HT1080 (cell line): Measurements from ENCODE around the gene ARID5B. TPM values are rescaled to one million over a fixed set of nuclear protein-coding genes. Genes with fewer than 3 reads are reported as not detected.
A peak's percentile ranks its signal among the peaks of the same experiment; 100 is the strongest.
"Not testable (repeated sequence)": the region's sequence is repeated elsewhere in the genome, so short reads cannot be mapped to it uniquely, and the experiment has no call there.

Source experiments
- DNase-seq: peaks from one replicate; pipeline ENCODE4 v3.0.0-alpha.2; 2015; ENCODE audit warnings: low read depth
- polyA plus RNA-seq, 2 experiments: library from polyadenylated mRNA; depleted of rRNA; stranded (reverse); fragments of >200 nt; gene quantifications; 2 replicates each; pipeline ENCODE4 v1.2.3, GENCODE V29; 2015
- total RNA-seq: library from RNA; depleted of rRNA; stranded (reverse); fragments of >200 nt; shearing (Covaris generic); gene quantifications from 2 replicates; pipeline ENCODE4 v1.2.3, GENCODE V29; 2014; rRNA removed

The ARID5B gene, protein sequence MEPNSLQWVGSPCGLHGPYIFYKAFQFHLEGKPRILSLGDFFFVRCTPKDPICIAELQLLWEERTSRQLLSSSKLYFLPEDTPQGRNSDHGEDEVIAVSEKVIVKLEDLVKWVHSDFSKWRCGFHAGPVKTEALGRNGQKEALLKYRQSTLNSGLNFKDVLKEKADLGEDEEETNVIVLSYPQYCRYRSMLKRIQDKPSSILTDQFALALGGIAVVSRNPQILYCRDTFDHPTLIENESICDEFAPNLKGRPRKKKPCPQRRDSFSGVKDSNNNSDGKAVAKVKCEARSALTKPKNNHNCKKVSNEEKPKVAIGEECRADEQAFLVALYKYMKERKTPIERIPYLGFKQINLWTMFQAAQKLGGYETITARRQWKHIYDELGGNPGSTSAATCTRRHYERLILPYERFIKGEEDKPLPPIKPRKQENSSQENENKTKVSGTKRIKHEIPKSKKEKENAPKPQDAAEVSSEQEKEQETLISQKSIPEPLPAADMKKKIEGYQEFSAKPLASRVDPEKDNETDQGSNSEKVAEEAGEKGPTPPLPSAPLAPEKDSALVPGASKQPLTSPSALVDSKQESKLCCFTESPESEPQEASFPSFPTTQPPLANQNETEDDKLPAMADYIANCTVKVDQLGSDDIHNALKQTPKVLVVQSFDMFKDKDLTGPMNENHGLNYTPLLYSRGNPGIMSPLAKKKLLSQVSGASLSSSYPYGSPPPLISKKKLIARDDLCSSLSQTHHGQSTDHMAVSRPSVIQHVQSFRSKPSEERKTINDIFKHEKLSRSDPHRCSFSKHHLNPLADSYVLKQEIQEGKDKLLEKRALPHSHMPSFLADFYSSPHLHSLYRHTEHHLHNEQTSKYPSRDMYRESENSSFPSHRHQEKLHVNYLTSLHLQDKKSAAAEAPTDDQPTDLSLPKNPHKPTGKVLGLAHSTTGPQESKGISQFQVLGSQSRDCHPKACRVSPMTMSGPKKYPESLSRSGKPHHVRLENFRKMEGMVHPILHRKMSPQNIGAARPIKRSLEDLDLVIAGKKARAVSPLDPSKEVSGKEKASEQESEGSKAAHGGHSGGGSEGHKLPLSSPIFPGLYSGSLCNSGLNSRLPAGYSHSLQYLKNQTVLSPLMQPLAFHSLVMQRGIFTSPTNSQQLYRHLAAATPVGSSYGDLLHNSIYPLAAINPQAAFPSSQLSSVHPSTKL
- total RNA-seq: 3.2 and 4.3 TPM in 2 replicates
- polyA plus RNA-seq (2015; cell fraction: cytosol; rRNA removed): 2.5 and 3.1 TPM in 2 replicates
- polyA plus RNA-seq (2015; cell fraction: nucleus; rRNA removed): 3.9 and 5.2 TPM in 2 replicates

DNA sequence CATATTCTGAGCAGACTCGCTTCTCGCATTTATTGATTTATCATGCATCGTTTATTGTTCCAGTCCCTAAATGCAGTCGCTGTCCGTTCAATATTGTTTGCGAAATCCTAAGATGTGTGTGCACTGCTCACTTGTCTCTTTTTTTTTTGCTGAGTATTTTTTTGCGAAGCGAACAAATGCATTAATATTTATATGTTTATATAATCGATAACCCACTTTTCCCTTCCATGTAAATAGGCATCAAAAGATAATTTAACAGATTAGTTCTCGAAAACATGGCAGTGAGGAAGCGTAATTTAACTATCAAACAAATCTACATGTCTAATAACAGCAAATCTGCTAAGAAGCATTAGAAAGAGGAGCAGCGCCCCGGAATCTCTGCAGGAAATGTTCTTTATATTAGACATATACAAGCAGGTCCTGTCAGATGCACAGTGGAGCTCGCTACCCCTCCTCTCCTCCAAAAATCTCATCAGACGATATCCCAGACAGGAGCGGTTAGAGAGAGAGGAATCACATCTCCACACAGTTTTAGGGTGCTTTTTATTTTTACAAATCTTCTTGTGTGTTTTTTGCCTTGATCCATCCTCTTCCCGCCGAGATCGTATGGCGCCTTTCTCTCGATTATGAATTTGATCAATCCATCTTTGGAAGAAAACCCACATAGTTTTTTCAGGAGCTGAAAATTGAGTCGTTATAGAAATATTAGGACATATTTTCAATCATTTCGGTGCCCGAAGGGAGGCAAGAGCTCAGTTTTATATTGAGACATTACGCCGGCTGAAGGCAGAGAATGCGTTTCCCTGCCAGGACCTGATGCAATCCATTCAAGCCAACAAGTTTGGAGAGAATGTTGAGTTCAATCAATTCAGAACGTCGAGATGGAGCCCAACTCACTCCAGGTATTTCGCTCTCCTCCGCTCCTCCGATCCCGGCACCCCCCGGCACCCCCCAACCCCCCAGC is at the start of gene ARID5B:
Gene ARID5B (plus strand): TSS at position 871 of the 964 bp plus-strand sequence. CDS start 11 bp downstream, at position 882.
- peak; percentile 26 for DNase-seq

DNA sequence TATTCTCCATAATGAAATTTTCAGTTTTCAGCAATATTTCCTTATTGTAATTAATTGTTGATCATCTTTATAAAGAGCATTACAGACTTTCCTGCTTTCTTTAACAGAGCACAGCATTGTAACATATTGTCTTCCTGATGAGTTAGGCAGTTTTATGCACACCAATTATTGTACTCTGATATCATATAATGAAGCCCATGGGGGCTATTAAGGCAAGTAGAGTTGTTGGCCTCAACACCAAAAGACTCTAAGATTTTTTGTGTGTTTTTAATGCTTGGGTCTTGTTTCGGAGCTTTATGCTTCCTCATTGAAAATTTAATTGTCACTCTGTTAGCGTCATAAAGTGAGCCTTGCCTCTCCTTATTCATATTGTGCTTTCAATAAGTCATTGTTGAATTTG is 49.2 kb upstream of the ARID5B start:
- no peak for DNase-seq

DNA sequence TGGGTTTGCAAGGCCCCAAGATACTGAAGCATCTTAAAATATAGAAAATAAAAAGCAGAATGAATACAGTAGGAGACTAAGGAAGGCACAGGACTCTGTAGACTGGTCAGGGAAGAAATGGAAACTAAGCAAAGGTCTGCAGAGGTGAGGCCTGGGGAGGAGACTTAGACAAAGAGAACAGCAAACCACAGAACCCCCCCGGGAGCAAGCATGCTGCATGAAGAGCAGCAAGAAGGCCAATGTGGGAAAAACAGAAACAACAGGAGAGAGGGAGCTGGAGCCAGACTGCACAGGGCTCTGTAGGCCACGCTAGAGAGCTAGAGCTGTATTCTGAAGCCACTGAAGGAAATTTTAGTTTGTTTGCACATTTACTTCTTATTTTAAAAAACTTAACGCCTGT is 45.7 kb upstream of the ARID5B start:
- no peak for DNase-seq

DNA sequence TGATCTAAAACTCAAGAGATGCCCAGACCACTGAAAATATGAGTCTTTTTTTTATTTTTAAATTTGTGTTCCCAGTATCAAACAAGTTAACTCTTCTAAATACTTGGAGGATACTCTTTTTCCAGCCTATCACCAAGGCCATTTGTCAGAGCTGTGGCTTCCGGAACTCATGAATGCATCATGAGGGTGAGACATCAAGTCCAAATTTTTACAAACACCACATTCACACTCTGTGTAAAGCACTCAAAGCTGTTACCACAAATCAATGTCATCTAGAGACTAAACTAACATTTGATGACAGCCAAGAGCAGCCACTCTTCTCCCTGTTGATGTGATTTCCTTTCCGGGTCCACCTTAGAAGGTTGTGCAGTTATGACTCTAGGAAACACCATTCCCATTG is 43.8 kb upstream of the ARID5B start:
- DNase-seq: peak; percentile 26

DNA sequence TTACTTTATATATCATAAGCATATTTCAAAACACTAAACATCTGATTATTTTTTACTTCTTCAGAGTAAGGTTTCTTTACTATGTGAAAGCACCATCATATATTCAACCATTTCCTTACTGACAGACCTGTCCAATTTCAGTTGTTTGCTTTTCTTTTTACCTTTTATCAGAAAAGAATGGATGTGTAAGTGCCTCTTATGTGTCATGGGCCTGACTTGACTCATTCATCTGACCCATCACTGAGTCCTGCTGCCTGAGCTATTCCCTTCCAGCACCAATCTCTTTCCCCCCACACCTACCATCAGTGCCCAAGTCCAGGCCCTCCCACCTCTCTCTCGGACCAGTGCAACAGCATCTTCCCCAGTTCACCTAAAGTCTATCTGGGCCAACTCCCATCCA is 41.7 kb upstream of the ARID5B start:
- no peak for DNase-seq

DNA sequence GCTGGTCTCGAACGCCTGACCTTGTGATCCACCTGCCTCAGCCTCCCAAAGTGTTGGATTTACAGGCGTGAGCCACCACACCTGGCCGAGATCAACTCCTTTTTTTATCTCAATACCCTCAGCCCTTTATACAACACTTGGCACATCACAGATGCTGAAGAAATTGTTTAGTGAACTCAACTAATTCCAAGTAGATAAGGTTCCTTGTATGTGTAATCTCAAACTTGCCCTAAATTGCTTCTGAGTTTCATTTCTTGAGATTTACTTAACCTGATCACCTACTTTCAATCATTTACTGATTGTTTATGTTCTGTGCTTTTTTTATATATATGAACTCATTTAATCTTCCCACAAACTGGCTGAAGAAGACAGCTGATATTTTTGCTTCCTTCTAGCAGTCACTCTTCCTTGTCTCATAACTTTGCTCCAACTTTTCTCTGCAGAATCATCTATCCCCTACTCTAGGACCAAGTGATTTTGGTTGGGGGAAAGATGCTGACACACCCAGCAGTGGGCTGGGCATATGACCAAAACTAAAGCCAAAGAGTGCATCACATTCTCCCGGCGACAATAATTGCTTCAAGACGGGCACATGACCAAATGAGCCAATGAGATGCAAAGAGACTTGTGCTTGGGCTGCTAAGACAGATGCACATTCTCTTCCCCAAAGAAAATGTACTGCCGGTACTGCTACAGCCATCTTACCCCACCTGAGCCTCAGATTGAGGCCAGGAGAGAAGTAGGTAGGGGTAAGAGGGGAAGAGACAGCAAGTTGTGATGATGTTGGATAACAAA is 40.3 kb upstream of the ARID5B start:
- DNase-seq: no peak

DNA sequence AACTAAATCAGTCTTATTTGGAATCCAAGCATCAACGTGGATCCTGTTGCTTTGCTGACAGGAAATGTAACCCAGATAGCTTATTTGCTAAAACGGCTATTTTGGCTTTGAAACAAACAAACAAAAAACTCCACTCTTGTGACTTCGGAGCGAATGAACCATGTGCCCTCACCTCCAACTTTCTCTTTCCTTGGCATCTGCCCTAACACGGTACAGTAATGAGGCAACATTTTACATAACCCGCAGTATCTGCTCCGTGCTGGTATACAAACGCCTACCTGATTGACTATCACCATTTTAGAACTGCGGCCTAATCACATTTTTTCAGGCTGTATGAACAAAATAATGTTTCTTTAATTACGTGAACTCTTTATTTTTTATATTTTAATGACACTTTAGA is 37.5 kb upstream of the ARID5B start:
- no peak for DNase-seq

DNA sequence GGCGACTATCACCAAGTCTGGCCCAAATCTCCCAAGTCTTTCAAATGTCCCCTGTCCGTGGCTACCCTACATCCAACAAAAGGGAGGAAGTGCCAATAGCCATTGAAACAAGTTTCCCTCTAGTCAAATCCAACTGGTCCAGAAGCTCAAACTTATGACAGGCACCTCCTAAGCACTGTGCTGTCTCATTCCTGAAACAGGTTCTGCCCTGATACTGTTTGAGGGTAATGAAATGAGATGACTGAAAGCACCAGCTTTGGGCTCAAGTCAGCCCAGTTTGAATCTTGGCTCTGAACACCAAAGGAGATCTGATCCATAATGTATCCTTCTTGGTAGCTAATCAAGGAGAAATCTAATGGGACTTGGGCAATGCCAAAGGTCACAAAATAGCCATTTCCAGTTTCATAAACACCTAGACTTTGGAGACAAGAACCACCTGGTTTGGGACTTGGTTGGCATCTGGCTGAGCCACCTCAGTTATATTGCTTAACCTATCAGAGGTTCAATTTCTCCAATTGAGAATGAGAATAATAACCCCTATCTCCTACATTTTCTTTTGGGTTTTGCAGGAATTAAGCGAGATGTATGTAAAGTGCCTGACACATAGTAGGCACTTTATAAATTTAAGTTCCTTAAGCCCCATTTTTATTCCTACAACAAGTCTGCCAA is 34.7 kb upstream of the ARID5B start:
- no peak for DNase-seq

DNA sequence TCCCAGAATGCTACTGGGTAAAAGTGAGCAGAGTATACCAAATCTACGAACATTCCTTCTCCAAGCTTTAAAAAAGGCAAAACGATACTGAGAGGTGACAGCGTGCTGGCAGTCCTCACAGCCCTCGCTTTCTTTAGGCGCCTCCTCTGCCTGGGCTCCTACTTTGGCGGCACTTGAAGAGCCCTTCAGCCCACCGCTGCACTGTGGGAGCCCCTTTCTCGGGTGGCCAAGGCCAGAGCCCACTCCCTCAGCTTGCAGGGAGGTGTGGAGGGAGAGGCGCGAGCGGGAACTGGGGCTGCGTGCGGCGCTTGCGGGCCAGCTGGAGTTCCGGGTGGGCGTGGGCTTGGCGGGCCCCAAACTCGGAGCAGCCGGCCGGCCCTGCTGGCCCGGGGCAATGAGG is 34.1 kb upstream of the ARID5B start:
- DNase-seq: not testable (repeated sequence)

DNA sequence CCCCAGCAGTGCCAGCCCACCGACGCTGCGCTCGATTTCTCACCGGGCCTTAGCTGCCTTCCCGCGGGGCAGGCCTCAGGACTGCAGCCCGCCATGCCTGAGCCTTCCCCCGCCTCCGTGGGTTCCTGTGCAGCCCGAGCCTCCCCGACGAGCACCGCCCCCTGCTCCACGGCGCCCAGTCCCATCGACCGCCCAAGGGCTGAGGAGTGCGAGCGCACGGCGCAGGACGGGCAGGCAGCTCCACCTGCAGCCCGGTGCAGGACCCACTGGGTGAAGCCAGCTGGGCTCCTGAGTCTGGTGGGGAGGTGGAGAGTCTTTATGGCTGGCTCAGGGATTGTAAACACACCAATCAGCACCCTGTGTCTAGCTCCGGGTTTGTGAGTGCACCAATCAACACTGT is 33.7 kb upstream of the ARID5B start:
- not testable (repeated sequence) for DNase-seq

DNA sequence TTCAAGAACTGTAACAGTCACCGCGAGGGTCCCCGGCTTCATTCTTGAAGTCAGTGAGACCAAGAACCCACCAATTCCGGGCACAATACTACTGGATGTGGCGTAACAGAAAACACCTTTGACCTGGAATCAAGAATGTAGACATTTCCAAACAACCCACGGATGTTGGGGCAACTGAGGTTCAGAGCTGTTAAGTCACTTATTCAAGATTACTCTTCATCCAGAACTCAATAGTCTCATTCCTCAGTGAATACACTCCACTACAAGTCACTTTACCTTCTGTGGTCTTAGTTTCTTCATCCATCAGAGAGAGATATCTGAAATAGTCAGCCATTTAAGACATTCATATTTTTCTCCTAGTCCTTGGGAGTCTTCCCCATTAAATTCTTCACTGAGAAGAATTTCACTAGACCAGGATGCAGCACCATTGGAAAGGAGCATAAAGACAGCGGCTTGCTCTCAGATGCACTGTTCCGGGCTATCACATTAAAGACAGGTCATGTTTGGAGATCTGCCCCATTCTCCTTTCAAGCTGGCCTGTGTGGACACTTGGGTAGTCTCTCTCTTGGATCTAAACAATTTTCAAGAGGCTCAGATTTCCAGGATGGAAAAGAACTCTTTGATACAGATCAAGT is 32.3 kb upstream of the ARID5B start:
- no peak for DNase-seq

DNA sequence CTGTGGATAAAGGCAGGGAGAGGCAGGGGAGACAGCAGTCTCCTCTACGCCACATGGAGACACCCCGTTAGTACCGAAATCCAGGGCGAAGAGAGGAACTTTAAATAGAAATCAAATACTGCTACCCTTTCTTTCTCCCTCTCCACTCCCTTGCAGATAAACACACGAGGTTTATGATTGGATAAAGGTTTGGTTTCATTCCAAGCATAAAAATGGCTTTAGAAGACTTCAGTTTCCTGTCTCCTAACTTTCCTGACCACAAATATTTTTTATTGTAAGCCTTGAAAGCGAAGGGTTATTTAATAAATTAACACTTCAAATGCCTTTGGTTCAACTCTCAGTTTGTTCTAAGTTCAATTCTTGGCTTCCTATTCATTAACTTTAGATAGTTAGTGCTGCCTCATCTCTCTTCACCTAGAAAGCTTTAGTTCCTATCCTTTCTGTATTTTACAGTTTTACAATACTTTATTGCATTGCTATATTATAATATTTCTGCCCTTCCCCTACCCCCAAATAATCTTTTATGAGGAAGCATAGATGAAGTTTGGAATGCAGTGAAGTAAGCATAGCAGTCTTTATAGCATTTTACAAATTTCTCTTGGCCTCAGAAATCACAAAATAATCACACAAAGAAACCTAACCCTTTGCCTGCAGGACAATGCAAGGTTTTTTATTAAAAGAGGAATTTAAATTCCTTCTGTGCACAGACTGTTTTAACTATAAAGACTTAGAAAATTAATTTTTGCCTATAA is 31.5 kb upstream of the ARID5B start:
- peak; percentile 25 for DNase-seq

DNA sequence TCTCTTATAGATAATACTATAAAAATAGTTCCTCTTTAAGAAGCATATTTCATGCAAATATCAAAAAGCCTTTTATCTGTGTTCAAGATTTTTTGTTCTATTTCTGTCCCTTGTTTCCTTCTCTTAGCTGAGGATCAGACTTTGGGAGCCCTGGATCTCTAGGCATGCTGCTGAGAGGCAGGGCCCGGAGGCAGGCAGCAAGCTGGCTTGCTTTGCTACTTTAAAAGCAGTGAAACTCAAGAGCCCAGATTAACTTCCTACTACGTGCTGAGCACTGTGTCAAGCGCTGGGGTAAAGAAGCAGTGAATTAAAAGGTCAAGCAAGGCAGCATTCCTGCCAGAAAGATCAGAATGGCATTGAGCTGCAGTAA is 31.0 kb upstream of the ARID5B start:
- DNase-seq: no peak

DNA sequence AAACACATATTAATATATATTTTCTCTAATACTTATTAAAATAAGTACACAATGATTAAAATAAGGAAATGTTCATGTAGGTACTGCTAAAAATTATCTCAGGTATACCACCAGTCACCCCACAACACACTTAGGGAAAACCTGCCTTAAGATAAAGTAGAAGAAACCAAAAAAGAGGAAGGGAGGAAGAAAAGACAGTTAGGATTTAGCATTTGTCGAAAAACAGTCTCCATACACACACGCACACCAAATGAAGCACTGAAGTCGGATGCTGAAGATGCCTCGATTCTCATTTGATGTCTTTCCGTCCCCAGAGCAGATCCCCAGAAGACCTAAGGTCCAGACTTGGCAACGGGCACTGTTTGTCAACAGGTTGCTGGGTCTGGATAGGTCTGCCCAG is 30.0 kb upstream of the ARID5B start:
- no peak for DNase-seq

DNA sequence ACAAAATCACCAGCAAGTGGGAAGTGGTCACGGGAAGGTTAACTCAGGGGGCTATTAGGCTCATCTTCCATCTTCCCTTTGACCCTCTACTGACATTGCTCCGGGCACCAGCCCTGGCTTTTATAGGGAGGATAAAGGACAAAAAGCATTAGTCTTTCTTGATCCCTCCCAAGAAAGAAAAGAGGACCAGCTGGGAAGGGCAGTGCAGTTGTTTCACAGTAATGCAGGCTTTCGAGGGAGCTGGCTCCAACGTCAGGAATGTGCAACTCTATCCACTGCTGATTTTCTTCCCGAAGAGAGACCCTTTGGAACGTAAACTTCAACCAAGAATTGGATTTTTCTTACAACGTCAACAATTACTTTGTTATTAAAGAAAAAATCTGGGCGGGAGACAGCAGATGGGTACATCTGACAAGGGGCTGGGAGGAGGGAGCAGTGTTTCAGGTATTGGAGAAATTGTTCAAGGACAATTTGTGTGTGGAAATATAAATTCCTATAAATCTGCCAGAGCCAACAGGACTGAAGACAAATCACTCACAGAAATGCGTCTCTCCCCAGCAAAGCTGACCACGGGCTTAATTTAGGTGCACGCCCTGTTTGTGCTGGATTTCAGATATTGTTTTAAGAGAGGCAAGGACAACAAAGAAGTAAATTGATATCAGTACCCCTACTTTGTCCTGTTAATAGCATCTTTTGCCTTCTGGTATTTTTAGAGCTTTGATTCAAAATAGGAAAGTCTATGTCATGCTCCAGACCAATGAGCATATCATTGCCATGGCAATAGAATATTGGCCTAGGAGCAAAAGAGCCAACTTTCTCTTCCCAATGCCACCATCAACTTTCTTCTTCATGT is 23.4 kb upstream of the ARID5B start:
- DNase-seq: no peak

DNA sequence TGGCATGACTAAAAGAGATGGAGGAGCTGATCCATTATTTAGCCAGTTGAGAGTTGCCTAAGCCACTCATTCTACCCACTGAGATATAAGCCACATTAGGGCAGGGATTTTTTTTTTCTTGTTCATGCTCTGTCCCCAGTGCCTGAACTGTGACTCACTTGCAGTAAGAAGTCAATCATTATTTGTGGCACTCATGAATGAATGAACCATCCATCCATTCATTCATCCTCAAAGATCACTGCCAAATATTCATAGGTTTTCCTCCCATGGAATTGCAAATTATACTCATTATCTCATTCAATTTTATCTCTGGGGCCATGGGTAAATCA is 22.8 kb upstream of the ARID5B start:
- no peak for DNase-seq
